GM12878 (cell line): ENCODE data around the gene ZNF567. TPM values are rescaled to one million over a fixed set of nuclear protein-coding genes. Genes with fewer than 3 reads are reported as not detected.
A peak's percentile ranks its signal among the peaks of the same experiment; 100 is the strongest.

Experiments used
- ASH2L ChIP-seq: fragments of 300-600, 200-600 bp; sonication (generic); IDR thresholded peaks from 2 replicates; pipeline ENCODE4 v1.6.1; 2017; ENCODE audit warnings: low read depth, mild to moderate bottlenecking, borderline replicate concordance
- ATF3 ChIP-seq: IDR thresholded peaks from 2 replicates; pipeline ENCODE4 v1.6.1; 2011; ENCODE audit warnings: low read depth, mild to moderate bottlenecking, low read length, moderate library complexity, borderline replicate concordance; ENCODE audit errors: extremely low read depth
- ATF7 ChIP-seq: fragments of 450-650 bp; IDR thresholded peaks from 2 replicates; pipeline ENCODE4 v1.6.1; 2016; ENCODE audit warnings: low read depth, mild to moderate bottlenecking
- CBX5 ChIP-seq: sonication (generic); IDR thresholded peaks from 2 replicates; pipeline ENCODE4 v1.6.1; 2016; ENCODE audit warnings: low read depth, moderate library complexity, mild to moderate bottlenecking, inconsistent platforms
- E2F4 ChIP-seq: IDR thresholded peaks from 2 replicates; pipeline ENCODE4 v1.6.1; 2012; ENCODE audit warnings: low read depth, low read length, improper control_type of control experiment
- EED ChIP-seq: sonication (generic); IDR thresholded peaks from 2 replicates; pipeline ENCODE4 v1.6.1; 2016; ENCODE audit warnings: antibody characterized with exemption, low read depth
- FOXK2 ChIP-seq: fragments of 450-650 bp; IDR thresholded peaks from 2 replicates; pipeline ENCODE4 v1.6.1; 2017; ENCODE audit warnings: mild to moderate bottlenecking, moderate library complexity
- HDAC2 ChIP-seq: fragments of 200-600 bp; sonication (generic); IDR thresholded peaks from 2 replicates; pipeline ENCODE4 v1.6.1; 2017
- HSF1 ChIP-seq: fragments of 150-350 bp; IDR thresholded peaks from 2 replicates; pipeline ENCODE4 v1.6.1; 2014; ENCODE audit warnings: mild to moderate bottlenecking, low read depth, low read length
- IKZF2 ChIP-seq, 2 experiments: fragments of 450-650 bp; IDR thresholded peaks; 2 replicates each; pipeline ENCODE4 v1.6.1; 2017; ENCODE audit warnings: mild to moderate bottlenecking in 2 of 2, moderate library complexity in 2 of 2
- JUNB ChIP-seq: IDR thresholded peaks from 2 replicates; pipeline ENCODE4 v1.6.1; 2016; ENCODE audit warnings: antibody characterized with exemption, mild to moderate bottlenecking
- LARP7 ChIP-seq: fragments of 450-650 bp; IDR thresholded peaks from 2 replicates; pipeline ENCODE4 v1.6.1; 2017; ENCODE audit warnings: mild to moderate bottlenecking
- NBN ChIP-seq: fragments of 450-650 bp; IDR thresholded peaks from 2 replicates; pipeline ENCODE4 v1.6.1; 2016
- NFXL1 ChIP-seq: fragments of 450-650 bp; IDR thresholded peaks from 2 replicates; pipeline ENCODE4 v1.6.1; 2017; ENCODE audit warnings: antibody characterized with exemption, mild to moderate bottlenecking, borderline replicate concordance
- PRDM15 ChIP-seq: fragments of 450-650 bp; formaldehyde crosslinking; IDR thresholded peaks from 2 replicates; pipeline ENCODE4 v1.4.0; 2020; ENCODE audit warnings: mild to moderate bottlenecking, moderate library complexity
- SIX5 ChIP-seq: IDR thresholded peaks from 2 replicates; pipeline ENCODE4 v1.6.1; 2011; ENCODE audit warnings: mild to moderate bottlenecking, low read depth, low read length, moderate library complexity; ENCODE audit not compliant: severe bottlenecking
- SREBF2 ChIP-seq: IDR thresholded peaks from 2 replicates; pipeline ENCODE4 v1.6.1; 2012; ENCODE audit warnings: mild to moderate bottlenecking, low read length
- ZNF217 ChIP-seq: fragments of 450-650 bp; IDR thresholded peaks from 2 replicates; pipeline ENCODE4 v1.6.1; 2017; ENCODE audit warnings: antibody characterized with exemption, mild to moderate bottlenecking
- ZNF592 ChIP-seq: fragments of 450-650 bp; IDR thresholded peaks from 2 replicates; pipeline ENCODE4 v1.6.1; 2017; ENCODE audit warnings: mild to moderate bottlenecking, moderate library complexity
- ZSCAN29 ChIP-seq: fragments of 450-650 bp; IDR thresholded peaks from 2 replicates; pipeline ENCODE4 v1.6.1; 2017; ENCODE audit warnings: mild to moderate bottlenecking, moderate library complexity
- polyA plus RNA-seq, 11 experiments: library from polyadenylated mRNA; depleted of rRNA in 4 of 11; unstranded in 6 of 11; stranded (reverse) in 5 of 11; fragments of >200 nt; fragmentation: Nextera tagmentation in 4 of 11; fragmentation: Illumina TruSeq in 1 of 11; extraction: Ambion mirVana in 4 of 11; extraction: Trizol in 1 of 11; gene quantifications; 1 replicate in 1 of 11; 2 replicates in 10 of 11; pipeline versions ENCODE4 v1.2.1 to v1.2.3, GENCODE V29; 2011 to 2016; ENCODE audit warnings: inconsistent platforms in 2 of 11, missing spikeins in 2 of 11, low read depth in 1 of 11
- total RNA-seq, 4 experiments: library from RNA; depleted of rRNA in 3 of 4; stranded (reverse); fragments of >200 nt in 3 of 4; fragmentation: Illumina TruSeq in 1 of 4; extraction: Trizol in 1 of 4; gene quantifications; 2 replicates each; pipeline versions ENCODE4 v1.2.1 to v1.2.3, GENCODE V29; 2013 to 2021

ZNF567 gene
- total and polyA plus RNA-seq, 10 of the 15 experiments (the other 5 are each of a cell fraction or from before 2014, with no cell fraction given) = 4.9 to 11.9 (median 8.7) TPM

GRCh38 chr19:36687214-36688056, at the start of gene ZNF567 (continued):
- TF ChIP-seq HSF1 = no peak
- TF ChIP-seq SREBF2 = no peak
- peak; percentile 45; the same call in 1 of the 2 replicates for TF ChIP-seq E2F4
- TF ChIP-seq SIX5 = peak; percentile 88
- TF ChIP-seq ZNF217 = no peak
- no peak for TF ChIP-seq ASH2L
- no peak for TF ChIP-seq JUNB
- peak; percentile 12; the same call in 1 of the 2 replicates for TF ChIP-seq FOXK2
- TF ChIP-seq HDAC2 = no peak
- no peak for TF ChIP-seq PRDM15 (CRISPR knock-in tag)
- TF ChIP-seq IKZF2 (IDR thresholded peaks at IDR 0.05) = peak; percentile 43 to 47; a peak in 2 of 4 replicates
- TF ChIP-seq EED = no peak; the same call in 1 of the 2 replicates
- TF ChIP-seq ZSCAN29 = no peak
- no peak for TF ChIP-seq ATF3
- TF ChIP-seq LARP7 = peak; percentile 37; the same call in 1 of the 2 replicates
- peak; percentile 76; the same call in 1 of the 2 replicates for TF ChIP-seq NBN
- no peak for TF ChIP-seq NFXL1
- no peak for TF ChIP-seq ATF7
- 0 out of 2 replicates have a peak, but pooled peaks have one; percentile 47 for TF ChIP-seq CBX5
- TF ChIP-seq ZNF592 = no peak
